Activated naive CD4-positive, alpha-beta T cell treated with anti-CD3 and anti-CD28 coated beads, Interleukin-2, amount 50 U/mL, for 72 hours (primary cell): ENCODE measurements around the gene GTF2IRD1. TPM values are rescaled to one million over a fixed set of nuclear protein-coding genes. Genes with fewer than 3 reads are reported as not detected.
"Not testable (repeated sequence)": the region's sequence is repeated elsewhere in the genome, so short reads cannot be mapped to it uniquely, and the experiment has no call there.

Experiments
- ATAC-seq, 2 donors: fragments of 150-1000 bp; cut with Tn5 transposase; 2 replicates each; pipeline ENCODE4 v1.10.0; 2021; ENCODE audit warnings: mild to moderate bottlenecking in 2 of 2, moderate library complexity in 2 of 2
- DNase-seq, 2 donors: peaks; one replicate each; pipeline ENCODE4 v3.0.0; 2021 to 2022; ENCODE audit warnings: low spot score in 2 of 2
- H3K27ac Mint-ChIP-seq, 2 donors: one replicate each; pipeline ENCODE4 v1.8.0; 2022; ENCODE audit warnings: mild to moderate bottlenecking in 2 of 2, mixed read lengths in 2 of 2
- H3K36me3 Mint-ChIP-seq, 2 donors: one replicate each; pipeline ENCODE4 v1.8.0; 2022; ENCODE audit warnings: mixed read lengths in 2 of 2
- H3K9me3 Mint-ChIP-seq, 2 donors: one replicate each; pipeline ENCODE4 v1.8.0; 2022; ENCODE audit warnings: mixed read lengths in 2 of 2
- total RNA-seq, 2 donors: library from RNA; stranded (reverse); gene quantifications; one replicate each; pipeline ENCODE4 v1.2.3, GENCODE V29; 2022

Gene GTF2IRD1
- total RNA-seq, 2 donors from 2014 or later = 1.7 to 6.4 TPM

GRCh38 chr7:74476626-74477025 is 22.9 kb downstream of the GTF2IRD1 start:
- DNase-seq (no peak), ATAC-seq (no peak)
- Mint-ChIP-seq H3K27ac (peak overlapping the region in 1 of 2 donors; percentile 27), H3K36me3 (no peaks in the 10 kb centered on the region), H3K9me3 (no peaks in the 10 kb centered on the region)

- Mint-ChIP-seq H3K27ac (no peak overlapping the region), H3K9me3 (no peaks in the 10 kb centered on the region), H3K36me3 (no peaks in the 10 kb centered on the region)
- DNase-seq (no peak), ATAC-seq (no peak)
Measured at GRCh38 chr7:74478671-74479065, 25.0 kb downstream of the GTF2IRD1 start.

- Mint-ChIP-seq H3K27ac (no peak overlapping the region), H3K36me3 (no peaks in the 10 kb centered on the region), H3K9me3 (no peaks in the 10 kb centered on the region)
- no peak for ATAC-seq
- DNase-seq = no peak
Measured at GRCh38 chr7:74479066-74479781, 25.5 kb downstream of the GTF2IRD1 start.

GRCh38 chr7:74479961-74480829 is 26.5 kb downstream of the GTF2IRD1 start:
- ATAC-seq (no peak), DNase-seq (no peak)
- Mint-ChIP-seq H3K27ac (no peak overlapping the region), H3K36me3 (no peaks in the 10 kb centered on the region), H3K9me3 (no peaks in the 10 kb centered on the region)

GRCh38 chr7:74480861-74481417 is 27.2 kb downstream of the GTF2IRD1 start:
- Mint-ChIP-seq H3K27ac (no peak overlapping the region), H3K9me3 (no peaks in the 10 kb centered on the region), H3K36me3 (no peaks in the 10 kb centered on the region)
- ATAC-seq (no peak), DNase-seq (no peak)

- no peak for ATAC-seq
- H3K27ac Mint-ChIP-seq = no peak overlapping the region
- no peaks in the 10 kb centered on the region for H3K36me3 Mint-ChIP-seq
- no peak for DNase-seq
- no peaks in the 10 kb centered on the region for H3K9me3 Mint-ChIP-seq
Measured at GRCh38 chr7:74481458-74482196, 27.9 kb downstream of the GTF2IRD1 start.

GRCh38 chr7:74482197-74482467 is 28.4 kb downstream of the GTF2IRD1 start:
- Mint-ChIP-seq H3K27ac (no peak overlapping the region), H3K9me3 (no peaks in the 10 kb centered on the region), H3K36me3 (no peaks in the 10 kb centered on the region)
- ATAC-seq (no peak), DNase-seq (no peak)

GRCh38 chr7:74482629-74483401 is 29.1 kb downstream of the GTF2IRD1 start:
- Mint-ChIP-seq H3K9me3 (no peaks in the 10 kb centered on the region), H3K36me3 (no peaks in the 10 kb centered on the region), H3K27ac (no peak overlapping the region)
- ATAC-seq (no peak), DNase-seq (no peak)

- DNase-seq (no peak), ATAC-seq (no peak)
- Mint-ChIP-seq H3K36me3 (no peaks in the 10 kb centered on the region), H3K27ac (no peak overlapping the region), H3K9me3 (no peaks in the 10 kb centered on the region)
Measured at GRCh38 chr7:74483402-74484336, 30.0 kb downstream of the GTF2IRD1 start.

- DNase-seq = no peak
- no peak for ATAC-seq
- H3K36me3 Mint-ChIP-seq = no peaks in the 10 kb centered on the region
- H3K9me3 Mint-ChIP-seq = no peaks in the 10 kb centered on the region
- H3K27ac Mint-ChIP-seq = no peak overlapping the region
Measured at GRCh38 chr7:74485611-74486010, 31.9 kb downstream of the GTF2IRD1 start.

GRCh38 chr7:74488518-74489030 is 34.9 kb downstream of the GTF2IRD1 start:
- not testable (repeated sequence) for ATAC-seq, H3K36me3 Mint-ChIP-seq, DNase-seq, H3K27ac Mint-ChIP-seq, H3K9me3 Mint-ChIP-seq

GRCh38 chr7:74489997-74490945 is 36.6 kb downstream of the GTF2IRD1 start:
- no peak for DNase-seq
- Mint-ChIP-seq H3K27ac (no peak overlapping the region), H3K36me3 (peaks cover 4 to 9% of the 10 kb centered on the region in 2 donors), H3K9me3 (peaks cover 0 to 4% of the 10 kb centered on the region in 2 donors)
- ATAC-seq = no peak

GRCh38 chr7:74491490-74491889 is 37.8 kb downstream of the GTF2IRD1 start:
- not testable (repeated sequence) for ATAC-seq, H3K36me3 Mint-ChIP-seq, DNase-seq, H3K27ac Mint-ChIP-seq, H3K9me3 Mint-ChIP-seq

GRCh38 chr7:74493295-74493694 is 39.6 kb downstream of the GTF2IRD1 start:
- Mint-ChIP-seq H3K9me3 (peaks cover 0 to 4% of the 10 kb centered on the region in 2 donors), H3K27ac (no peak overlapping the region), H3K36me3 (peaks cover 4 to 9% of the 10 kb centered on the region in 2 donors)
- ATAC-seq (no peak), DNase-seq (no peak)
